ENCODE results near the gene CD200R1L.

DNA sequence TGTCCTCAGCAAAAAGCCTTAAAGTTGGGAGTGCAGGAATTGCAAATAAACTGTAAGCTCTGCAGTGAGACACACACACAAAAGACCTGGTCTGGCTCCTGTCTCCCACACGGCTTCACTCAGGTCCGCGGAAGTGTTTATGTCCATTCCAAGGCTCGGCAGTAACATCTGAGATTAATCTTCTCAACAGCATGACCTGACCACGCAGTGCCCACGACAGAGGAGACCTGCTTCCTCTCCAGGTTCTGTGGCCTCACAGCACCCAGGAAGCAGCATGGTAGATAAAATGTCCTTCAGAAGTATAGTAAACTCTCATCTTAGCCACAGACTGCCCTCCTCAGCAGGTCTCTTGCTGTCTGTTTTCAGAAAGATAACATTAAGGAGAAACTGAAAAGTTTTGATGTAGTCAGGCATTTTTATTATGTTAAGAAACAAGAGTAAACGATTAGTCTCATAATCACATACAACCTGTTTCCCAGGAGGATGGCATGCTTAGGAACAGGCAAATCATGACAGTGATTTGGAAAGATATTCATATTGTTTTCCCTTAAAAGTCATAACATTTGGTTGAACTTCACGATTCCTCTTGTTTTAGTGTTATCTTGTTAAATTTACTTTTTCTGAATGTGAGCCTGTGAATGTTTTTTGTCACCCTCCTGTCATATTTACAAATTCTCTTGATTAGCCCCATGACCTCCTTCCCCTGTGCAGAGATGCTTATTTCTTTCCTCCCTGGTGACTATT, 34.6 kb downstream of the CD200R1L start:
- TF ChIP-seq, protein P1, sequence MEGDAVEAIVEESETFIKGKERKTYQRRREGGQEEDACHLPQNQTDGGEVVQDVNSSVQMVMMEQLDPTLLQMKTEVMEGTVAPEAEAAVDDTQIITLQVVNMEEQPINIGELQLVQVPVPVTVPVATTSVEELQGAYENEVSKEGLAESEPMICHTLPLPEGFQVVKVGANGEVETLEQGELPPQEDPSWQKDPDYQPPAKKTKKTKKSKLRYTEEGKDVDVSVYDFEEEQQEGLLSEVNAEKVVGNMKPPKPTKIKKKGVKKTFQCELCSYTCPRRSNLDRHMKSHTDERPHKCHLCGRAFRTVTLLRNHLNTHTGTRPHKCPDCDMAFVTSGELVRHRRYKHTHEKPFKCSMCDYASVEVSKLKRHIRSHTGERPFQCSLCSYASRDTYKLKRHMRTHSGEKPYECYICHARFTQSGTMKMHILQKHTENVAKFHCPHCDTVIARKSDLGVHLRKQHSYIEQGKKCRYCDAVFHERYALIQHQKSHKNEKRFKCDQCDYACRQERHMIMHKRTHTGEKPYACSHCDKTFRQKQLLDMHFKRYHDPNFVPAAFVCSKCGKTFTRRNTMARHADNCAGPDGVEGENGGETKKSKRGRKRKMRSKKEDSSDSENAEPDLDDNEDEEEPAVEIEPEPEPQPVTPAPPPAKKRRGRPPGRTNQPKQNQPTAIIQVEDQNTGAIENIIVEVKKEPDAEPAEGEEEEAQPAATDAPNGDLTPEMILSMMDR (IDR thresholded peaks at IDR 0.05) = no peak
- TF ChIP-seq POLR2A (IDR thresholded peaks at IDR 0.05) = no peak

Data from body of pancreas (tissue), 4 donors.